ENCODE data around the gene RO60. TPM values are rescaled to one million over a fixed set of nuclear protein-coding genes. Genes with fewer than 3 reads are reported as not detected.
"Not testable (repeated sequence)": the region's sequence is repeated elsewhere in the genome, so short reads cannot be mapped to it uniquely, and the experiment has no call there.

The RO60 gene
- total and polyA plus RNA-seq, 2 of the 4 experiments (the other 2 are of a cell fraction): 10.9 to 161 TPM

GRCh38 chr1:193032643-193033427 is 26.6 kb upstream of the RO60 start:
- H3K79me1 ChIP-seq (ENCODE audit: low read depth in 1 of 2, low read length in 2 of 2); CTCF ChIA-PET; BruUV-seq (replicated peaks); H3K9me1 ChIP-seq (ENCODE audit: insufficient read depth, low read length); H2BK15ac ChIP-seq (ENCODE audit: low read depth, low read length); POLR2A ChIA-PET (ENCODE audit: unreplicated experiment); H3K56ac ChIP-seq (ENCODE audit: extremely low read depth, insufficient read depth, low read length); H3K4me3 ChIP-seq (ENCODE audit: insufficient read depth, low read depth, low read length); H2AK5ac ChIP-seq (ENCODE audit: low read depth, low read length); dilution Hi-C loops (cut with HindIII; ENCODE audit: low sequenced_read_pairs, unreplicated experiment); DNase-seq; H2BK120ac ChIP-seq (ENCODE audit: low read depth, low read length); H4K5ac ChIP-seq (ENCODE audit: low read depth, low read length); H3K23ac ChIP-seq (ENCODE audit: low read depth, low read length); H3K4me2 ChIP-seq (ENCODE audit: low read depth, low read length); H3K9me3 ChIP-seq (ENCODE audit: control insufficient read depth, insufficient read depth, low read length); H2AFZ ChIP-seq (replicated peaks; ENCODE audit: low read length, poor library complexity); H3K27ac ChIP-seq (ENCODE audit: insufficient read depth, low read length); H2BK20ac ChIP-seq (ENCODE audit: low read depth, low read length); H3K14ac ChIP-seq (replicated peaks; ENCODE audit: low read depth, low read length); H4K91ac ChIP-seq (ENCODE audit: insufficient read depth, low read depth, low read length); H3K4me1 ChIP-seq (ENCODE audit: control insufficient read depth, insufficient read depth, low read length); H3K9ac ChIP-seq (ENCODE audit: low read depth, low read length); H4K8ac ChIP-seq (ENCODE audit: low read depth in 2 of 2, low read length in 2 of 2); H3K27me3 ChIP-seq (ENCODE audit: control insufficient read depth, insufficient read depth, low read length); in situ Hi-C loops (cut with MboI; ENCODE audit: low sequenced_read_pairs); H2AK9ac ChIP-seq (replicated peaks; ENCODE audit: low read depth, low read length, poor library complexity); H3K18ac ChIP-seq (ENCODE audit: low read depth, low read length); H4K20me1 ChIP-seq (ENCODE audit: insufficient read depth, low read length); ATAC-seq (ENCODE audit: low read depth); H3K4ac ChIP-seq (ENCODE audit: low read depth, low read length); H2BK5ac ChIP-seq (ENCODE audit: low read depth, low read length, poor library complexity, severe bottlenecking); H3K36me3 ChIP-seq (ENCODE audit: control insufficient read depth, insufficient read depth, low read length): not testable (repeated sequence)
- intact Hi-C loops (cut with micrococcal nuclease): loop anchor here (5.0 kb wide), 1 partner anchor 561 kb away; no protein-coding TSS in a partner anchor
- no CpG with 5 or more reads among the region's 9 CpGs for WGBS, 2 experiments (ENCODE audit: extremely low coverage in 2 of 2, insufficient read length in 1 of 2)
